Activated CD4-positive, alpha-beta T cell treated with anti-CD3 and anti-CD28 coated beads for 36 hours (primary cell): ENCODE results near the gene CHST6. TPM values are rescaled to one million over a fixed set of nuclear protein-coding genes. Genes with fewer than 3 reads are reported as not detected.
"Not testable (repeated sequence)": the region's sequence is repeated elsewhere in the genome, so short reads cannot be mapped to it uniquely, and the experiment has no call there.

ENCODE experiments used
- ATAC-seq: fragments of 200-7000 bp; cut with Tn5 transposase; one replicate; pipeline ENCODE4 v1.10.0; 2021; ENCODE audit warnings: mild to moderate bottlenecking, moderate library complexity
- CTCF ChIA-PET: fragments of 350-600 bp; sonication (Branson Sonifier 250); formaldehyde crosslinking; loops from one replicate; lab custom pipeline; 2021; ENCODE audit warnings: antibody characterized with exemption; lab: Charles Lee
- POLR2A ChIA-PET: fragments of 350-600 bp; sonication (Branson Sonifier 250); formaldehyde crosslinking; loops from one replicate; lab custom pipeline; 2021; ENCODE audit warnings: antibody characterized with exemption, inconsistent platforms; lab: Charles Lee
- DNase-seq: peaks from one replicate; pipeline ENCODE4 v3.0.0-alpha.2; 2020
- H3K27ac Mint-ChIP-seq: one replicate; pipeline ENCODE4 v1.8.0; 2021; ENCODE audit warnings: mixed read lengths
- H3K27me3 Mint-ChIP-seq: one replicate; pipeline ENCODE4 v1.8.0; 2021; ENCODE audit warnings: mixed read lengths
- H3K36me3 Mint-ChIP-seq: one replicate; pipeline ENCODE4 v1.8.0; 2021; ENCODE audit warnings: low read depth, mixed read lengths
- H3K4me1 Mint-ChIP-seq: one replicate; pipeline ENCODE4 v1.8.0; 2021; ENCODE audit warnings: mixed read lengths
- H3K4me3 Mint-ChIP-seq: one replicate; pipeline ENCODE4 v1.8.0; 2021; ENCODE audit warnings: mild to moderate bottlenecking, moderate library complexity, mixed read lengths
- H3K9me3 Mint-ChIP-seq: one replicate; pipeline ENCODE4 v1.8.0; 2021; ENCODE audit warnings: low read depth, mixed read lengths
- intact Hi-C, 2 experiments: fragments of 100-400 bp; cut with DNase I in 1 of 2; cut with micrococcal nuclease in 1 of 2; formaldehyde crosslinking; loops; one replicate each; pipeline versions ENCODE4 v1.14.2 to v1.15.1; 2022 to 2024; cut with DNase I, micrococcal nuclease
- total RNA-seq, 2 experiments: library from RNA; stranded (reverse); gene quantifications; one replicate each; pipeline ENCODE4 v1.2.3, GENCODE V29; 2021

CHST6 gene
- total RNA-seq, 2 experiments from 2014 or later: not detected

GRCh38 chr16:75433732-75434413, 61.4 kb downstream of the CHST6 start:
- peak overlapping the region; percentile 92 for H3K4me3 Mint-ChIP-seq
- H3K27ac Mint-ChIP-seq: peak overlapping the region; percentile 95
- intact Hi-C loops: loop anchor here (1.0 to 2.0 kb wide), 12 partner anchors 30 to 1756 kb away; partner anchors contain the start of genes ADAT1 (in 2 of the 2), KARS1 (in 2 of the 2), TERF2IP (in 2 of the 2) and TMEM170A (in 2 of the 2)
- H3K27me3 Mint-ChIP-seq: no peaks in the 10 kb centered on the region
- DNase-seq (peak; percentile 14), ATAC-seq (peak; percentile 78)
- CTCF ChIA-PET: interaction anchor here (0.8 to 2.3 kb wide), 12 partner anchors 11 to 235 kb away, joined by 3 to 8 read pairs (median 4); partner anchors contain the start of genes ADAT1 and TMEM170A
- peaks cover 16% of the 10 kb centered on the region for H3K36me3 Mint-ChIP-seq
- H3K4me1 Mint-ChIP-seq: peaks cover 37% of the 10 kb centered on the region
- POLR2A ChIA-PET: interaction anchor here (0.6 to 1.9 kb wide), 11 partner anchors 11 to 457 kb away, joined by 3 to 8 read pairs (median 4); partner anchors contain the start of genes KARS1, TERF2IP and TMEM231
- no peaks in the 10 kb centered on the region for H3K9me3 Mint-ChIP-seq

- peaks cover 39% of the 10 kb centered on the region for H3K4me1 Mint-ChIP-seq
- ATAC-seq (peak; percentile 94), DNase-seq (peak; percentile 97)
- H3K27ac Mint-ChIP-seq: peak within 1 kb of the TSS; percentile 95
- H3K9me3 Mint-ChIP-seq: no peaks in the 10 kb centered on the region
- no peaks in the 10 kb centered on the region for H3K27me3 Mint-ChIP-seq
- CTCF ChIA-PET: interaction anchor here (0.7 to 2.3 kb wide), 12 partner anchors 12 to 234 kb away, joined by 3 to 8 read pairs (median 4); partner anchors contain the start of genes ADAT1 and TMEM170A
- H3K4me3 Mint-ChIP-seq: peak within 1 kb of the TSS; percentile 92
- H3K36me3 Mint-ChIP-seq: peaks cover 17% of the 10 kb centered on the region
- POLR2A ChIA-PET: interaction anchor here (0.7 to 1.9 kb wide), 9 partner anchors 12 to 456 kb away, joined by 3 to 8 read pairs (median 4); partner anchors contain the start of genes KARS1 and TERF2IP
- intact Hi-C loops: loop anchor here (1.0 to 2.0 kb wide), 12 partner anchors 31 to 1757 kb away; partner anchors contain the start of genes ADAT1 (in 2 of the 2), KARS1 (in 2 of the 2), TERF2IP (in 2 of the 2) and TMEM170A (in 2 of the 2)
Measured at GRCh38 chr16:75432828-75433731, 62.2 kb downstream of the CHST6 start, which contains the start of gene CFDP1. Gene CFDP1, minus strand, starts transcription at chr16:75433503. Its CDS starts 151 bp downstream, at chr16:75433352.

- H3K4me3 Mint-ChIP-seq: no peak overlapping the region
- ChIA-PET POLR2A (no interaction called here), CTCF (interaction anchor here (0.6 to 0.9 kb wide), 3 partner anchors 27 to 39 kb away, joined by 3 read pairs; no protein-coding TSS in a partner anchor)
- intact Hi-C loops: no loop called here
- H3K36me3 Mint-ChIP-seq: peaks cover 22% of the 10 kb centered on the region
- DNase-seq: no peak
- ATAC-seq: no peak
- no peaks in the 10 kb centered on the region for H3K27me3 Mint-ChIP-seq
- H3K9me3 Mint-ChIP-seq: no peaks in the 10 kb centered on the region
- H3K4me1 Mint-ChIP-seq: peaks cover 54% of the 10 kb centered on the region
- no peak overlapping the region for H3K27ac Mint-ChIP-seq
Measured at GRCh38 chr16:75429621-75430403, 65.4 kb downstream of the CHST6 start.

GRCh38 chr16:75426524-75426923, 68.7 kb downstream of the CHST6 start:
- CTCF ChIA-PET, H3K27me3 Mint-ChIP-seq, intact Hi-C loops, H3K4me3 Mint-ChIP-seq, H3K27ac Mint-ChIP-seq, POLR2A ChIA-PET, H3K9me3 Mint-ChIP-seq: not testable (repeated sequence)
- Mint-ChIP-seq H3K36me3 (peaks cover 18% of the 10 kb centered on the region), H3K4me1 (peaks cover 43% of the 10 kb centered on the region)
- DNase-seq (peak; percentile 42), ATAC-seq (peak; percentile 47)

- POLR2A ChIA-PET, H3K27ac Mint-ChIP-seq, intact Hi-C loops, H3K4me3 Mint-ChIP-seq, H3K27me3 Mint-ChIP-seq, H3K36me3 Mint-ChIP-seq, CTCF ChIA-PET, H3K9me3 Mint-ChIP-seq, ATAC-seq, DNase-seq: not testable (repeated sequence)
- H3K4me1 Mint-ChIP-seq: peaks cover 42% of the 10 kb centered on the region
Measured at GRCh38 chr16:75424105-75424762, 71.0 kb downstream of the CHST6 start.

DNA sequence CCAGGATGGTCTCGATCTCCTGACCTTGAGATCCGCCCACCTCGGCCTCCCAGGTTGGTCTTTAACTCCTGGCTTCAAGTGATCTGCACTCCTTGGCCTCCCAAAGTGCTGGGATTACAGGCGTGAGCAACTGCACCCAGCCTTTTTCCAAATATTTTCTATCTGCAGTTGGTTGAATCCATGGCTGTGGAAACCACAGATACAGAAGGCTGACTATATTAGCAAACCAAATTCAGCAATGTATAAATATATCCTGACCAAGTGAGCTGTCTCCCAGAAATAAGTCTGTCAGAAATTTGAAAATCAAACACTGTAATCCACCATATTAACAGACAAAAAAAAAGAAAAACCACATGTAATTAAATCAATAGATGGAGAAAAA, 71.5 kb downstream of the CHST6 start:
- intact Hi-C loops: no loop called here
- H3K4me3 Mint-ChIP-seq: no peak overlapping the region
- POLR2A ChIA-PET: interaction anchor here (0.6 kb wide), 1 partner anchor 17 kb away, joined by 6 read pairs; no protein-coding TSS in a partner anchor
- CTCF ChIA-PET: interaction anchor here (0.8 kb wide), 1 partner anchor 22 kb away, joined by 4 read pairs; no protein-coding TSS in a partner anchor
- ATAC-seq (no peak), DNase-seq (no peak)
- H3K4me1 Mint-ChIP-seq: peaks cover 42% of the 10 kb centered on the region
- no peaks in the 10 kb centered on the region for H3K9me3 Mint-ChIP-seq
- H3K36me3 Mint-ChIP-seq: peaks cover 5% of the 10 kb centered on the region
- H3K27ac Mint-ChIP-seq: no peak overlapping the region
- H3K27me3 Mint-ChIP-seq: no peaks in the 10 kb centered on the region

Other genes with a start within 250 kb of the CHST6 start
- gene BCAR1, start 243.8 kb downstream of the CHST6 start, total RNA-seq: 1 to 10 TPM in 1 of 2 experiments, under 1 TPM in 1; 0.98 to 1.7 TPM
- gene CFDP1, start 61.9 kb downstream of the CHST6 start, total RNA-seq: 10 to 100 TPM; 44.0 to 48.2 TPM
- 10 to 100 TPM; 22.0 to 30.5 TPM for gene TMEM170A, start 30.8 kb downstream of the CHST6 start, total RNA-seq
- gene CHST5, start 40.7 kb upstream of the CHST6 start, total RNA-seq: under 1 TPM; 0.40 to 0.41 TPM
- gene TMEM231, start 60.8 kb upstream of the CHST6 start, total RNA-seq: 1 to 10 TPM; 3.6 to 4.1 TPM
- gene GABARAPL2, start 70.9 kb upstream of the CHST6 start, total RNA-seq: 10 to 100 TPM; 31.9 to 58.0 TPM
- 10 to 100 TPM; 48.3 to 55.7 TPM for gene ADAT1, start 127.8 kb upstream of the CHST6 start, total RNA-seq
- 100 to 1,000 TPM; 309 to 332 TPM for gene KARS1, start 152.2 kb upstream of the CHST6 start, total RNA-seq
- gene TERF2IP, start 152.3 kb upstream of the CHST6 start, total RNA-seq: 10 to 100 TPM; 70.6 to 72.6 TPM
- gene CPHXL2, start 181.6 kb upstream of the CHST6 start, total RNA-seq: not detected
- gene DUXB, start 206.0 kb upstream of the CHST6 start, total RNA-seq: not detected
- not detected for gene CPHXL, start 231.0 kb upstream of the CHST6 start, total RNA-seq